NOMO-1 (cell line): ENCODE data around the gene PIGX.
"Not testable (repeated sequence)": the region's sequence is repeated elsewhere in the genome, so short reads cannot be mapped to it uniquely, and the experiment has no call there.

Experiments
- DNase-seq, 2 experiments: peaks; one replicate each; lab custom pipeline; 2025; ENCODE audit not compliant: unreplicated experiment in 2 of 2; lab: John Stamatoyannopoulos, UW

Gene PIGX

DNA sequence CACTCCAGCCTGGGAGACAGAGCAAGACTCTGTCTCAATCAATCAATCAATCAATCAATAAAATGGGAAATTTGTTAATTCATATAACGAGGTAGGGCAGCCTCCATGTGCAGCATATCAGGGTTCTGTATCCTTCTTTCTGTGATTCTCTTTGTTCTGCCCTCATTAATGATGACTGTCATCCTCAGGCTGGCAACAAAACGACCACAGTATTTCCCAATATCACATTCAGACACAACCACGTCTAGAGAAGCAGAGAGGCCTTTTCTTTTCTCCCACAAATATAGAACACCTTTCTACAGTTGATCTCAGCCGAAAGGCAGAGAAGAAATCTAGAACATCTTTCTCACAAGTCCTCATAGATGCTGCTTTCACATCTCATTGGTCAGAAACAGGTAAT is 11.4 kb upstream of the PIGX start:
- peak; percentile 59 to 89 for DNase-seq

DNA sequence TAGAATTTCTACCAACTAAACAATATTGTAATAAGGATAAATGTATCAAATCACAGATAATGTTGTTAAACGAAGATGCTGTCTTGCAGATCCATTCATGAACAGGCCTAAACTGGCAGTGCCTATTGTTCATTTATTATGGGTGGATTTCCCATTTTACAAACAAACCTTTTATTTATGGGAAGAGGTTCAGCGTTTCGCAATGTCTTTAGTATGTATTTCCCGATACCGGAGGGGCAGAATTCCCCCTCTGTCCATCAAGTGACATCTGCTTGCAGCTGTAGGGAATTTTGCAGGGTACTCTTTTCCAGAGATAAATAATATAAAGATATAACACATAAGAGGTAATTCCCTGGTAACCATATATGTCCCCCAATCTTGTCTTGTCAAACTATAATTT is 5.8 kb upstream of the PIGX start:
- DNase-seq = no peak

DNA sequence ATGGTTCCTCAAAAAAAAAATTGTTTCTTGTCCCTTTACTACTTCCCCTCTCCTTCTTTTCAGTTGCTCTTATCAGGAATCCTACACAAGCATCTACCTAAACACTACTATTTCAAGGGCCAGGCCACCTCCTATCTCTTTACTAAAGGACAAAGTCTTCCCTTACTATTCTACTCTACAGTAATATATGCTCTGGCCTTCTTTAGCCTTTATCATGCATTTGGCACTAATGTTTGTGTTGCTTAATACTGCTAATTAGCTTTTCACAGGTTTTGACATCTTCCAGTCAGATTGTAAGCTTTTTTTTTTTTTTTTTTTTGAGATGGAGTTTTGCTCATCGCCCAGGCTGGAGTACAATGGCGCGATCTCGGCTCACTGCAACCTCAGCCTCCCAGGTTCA is 5.4 kb upstream of the PIGX start:
- peak; percentile 44 to 87 for DNase-seq

DNA sequence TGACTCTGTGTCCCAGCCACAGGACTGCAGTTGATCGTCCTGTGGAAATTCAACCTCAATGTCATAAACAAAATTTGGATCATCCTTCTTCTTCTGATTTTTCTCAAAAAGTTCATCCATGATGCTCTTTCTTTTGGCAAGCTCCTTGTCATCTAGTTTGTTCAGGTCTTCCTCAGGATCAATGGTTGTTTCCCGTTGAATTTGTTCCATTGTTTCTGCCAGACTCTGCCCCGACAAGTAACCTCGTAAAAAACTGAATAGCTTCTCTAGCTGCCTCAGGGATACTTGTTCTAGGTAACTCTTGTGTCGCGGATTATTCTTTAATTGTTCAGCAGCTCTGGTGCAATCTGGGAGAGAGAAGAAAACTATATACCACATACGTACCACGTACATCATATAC is 4.6 kb upstream of the PIGX start:
- no peak for DNase-seq

DNA sequence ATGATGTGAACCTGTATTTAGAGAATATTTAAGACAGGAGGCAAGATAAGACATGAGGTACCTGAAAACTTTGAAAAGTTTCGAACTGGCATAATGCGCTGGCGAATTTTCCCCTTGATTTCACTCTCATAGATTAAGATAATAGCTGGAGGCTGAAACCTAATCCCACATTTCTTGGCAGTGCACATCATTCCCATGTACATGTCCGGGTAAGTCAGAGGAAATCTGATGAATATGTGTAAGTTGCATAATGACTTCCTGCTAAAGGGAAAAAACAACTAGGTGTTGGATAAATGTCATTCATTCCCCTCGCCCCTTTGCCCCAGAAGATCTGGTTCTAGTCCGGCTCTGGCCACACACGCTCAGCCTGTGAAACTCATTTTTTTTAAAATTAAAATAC is 3.7 kb upstream of the PIGX start:
- DNase-seq = no peak

DNA sequence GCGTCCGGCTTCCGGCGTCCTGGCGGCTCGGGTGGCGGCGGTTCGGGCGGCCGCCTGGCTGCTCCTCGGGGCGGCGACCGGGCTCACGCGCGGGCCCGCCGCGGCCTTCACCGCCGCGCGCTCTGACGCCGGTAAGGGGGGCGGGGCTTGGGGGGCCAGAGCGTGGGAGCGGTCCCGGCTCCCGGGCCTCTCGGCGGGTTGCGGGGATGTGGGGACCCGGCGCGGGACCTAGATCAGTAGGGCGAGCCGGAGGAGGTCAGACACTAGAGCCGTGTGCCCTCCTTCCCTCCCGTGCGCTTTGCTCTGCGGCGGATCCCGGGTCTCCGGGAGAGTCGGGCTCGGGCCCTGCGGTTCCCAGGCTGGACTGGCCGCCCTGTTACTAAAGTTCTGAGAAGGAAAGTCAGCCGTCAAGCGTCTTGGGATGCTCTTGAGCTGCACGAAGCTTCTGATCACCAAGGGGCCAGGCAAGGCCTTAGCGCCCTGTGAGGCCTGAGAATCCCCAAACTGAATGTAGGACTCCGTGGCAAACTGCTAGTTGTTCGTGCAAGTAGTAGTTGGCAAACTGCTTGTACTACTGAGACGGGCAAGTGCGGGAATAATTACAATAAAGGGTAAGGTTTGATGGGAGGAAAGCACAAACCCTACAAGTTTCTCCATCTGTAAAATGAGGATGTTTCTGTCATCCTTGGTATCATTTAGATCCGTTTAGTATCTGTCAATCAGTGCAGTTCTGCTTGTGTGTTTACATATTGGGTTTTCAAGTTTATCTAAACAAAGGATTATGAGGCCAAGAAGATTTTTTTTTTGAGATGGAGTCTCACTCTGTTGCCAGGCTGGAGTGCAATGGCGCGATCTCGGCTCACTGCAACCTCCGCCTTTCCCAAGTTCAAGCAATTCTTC is 587 bp downstream of the PIGX start:
- peak; percentile 62 to 83 for DNase-seq

DNA sequence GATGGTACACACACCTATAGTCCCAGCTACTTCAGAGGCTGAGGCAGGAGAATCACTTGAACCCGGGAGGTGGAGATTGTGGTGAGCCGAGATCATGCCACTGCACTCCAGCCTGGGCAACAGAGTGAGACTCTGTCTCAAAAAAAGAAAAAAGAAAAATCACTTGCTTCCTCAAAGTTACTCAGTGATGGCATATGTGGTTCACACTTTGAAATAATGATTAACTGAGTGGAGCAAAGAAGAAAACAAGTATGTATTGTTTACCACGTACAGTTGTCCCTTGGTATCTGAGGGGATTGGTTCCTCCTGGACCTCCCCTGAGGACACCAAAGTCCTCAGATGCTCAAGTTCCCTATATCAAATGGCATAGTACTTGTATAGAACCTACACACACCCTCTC is 5.0 kb downstream of the PIGX start:
- DNase-seq = not testable (repeated sequence)

DNA sequence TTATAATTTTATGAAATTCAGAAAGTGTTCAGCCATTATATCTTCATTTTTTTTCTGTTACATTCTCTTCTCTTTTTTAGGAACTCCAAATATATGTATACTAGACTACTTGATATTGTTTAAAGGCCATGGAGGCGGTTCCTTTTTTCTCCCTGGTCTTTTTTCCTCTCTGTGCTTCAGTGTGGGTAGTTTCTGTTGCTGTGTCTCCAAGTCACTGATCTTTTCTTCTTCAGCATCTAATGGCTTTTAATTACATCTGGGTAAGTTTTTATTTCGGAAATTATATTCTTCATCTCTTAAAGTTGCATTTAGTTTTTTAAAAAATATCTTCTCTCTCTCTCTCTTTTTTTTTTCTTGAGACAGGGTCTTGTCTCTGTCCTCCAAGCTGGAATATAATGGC is 8.9 kb downstream of the PIGX start:
- no peak for DNase-seq

DNA sequence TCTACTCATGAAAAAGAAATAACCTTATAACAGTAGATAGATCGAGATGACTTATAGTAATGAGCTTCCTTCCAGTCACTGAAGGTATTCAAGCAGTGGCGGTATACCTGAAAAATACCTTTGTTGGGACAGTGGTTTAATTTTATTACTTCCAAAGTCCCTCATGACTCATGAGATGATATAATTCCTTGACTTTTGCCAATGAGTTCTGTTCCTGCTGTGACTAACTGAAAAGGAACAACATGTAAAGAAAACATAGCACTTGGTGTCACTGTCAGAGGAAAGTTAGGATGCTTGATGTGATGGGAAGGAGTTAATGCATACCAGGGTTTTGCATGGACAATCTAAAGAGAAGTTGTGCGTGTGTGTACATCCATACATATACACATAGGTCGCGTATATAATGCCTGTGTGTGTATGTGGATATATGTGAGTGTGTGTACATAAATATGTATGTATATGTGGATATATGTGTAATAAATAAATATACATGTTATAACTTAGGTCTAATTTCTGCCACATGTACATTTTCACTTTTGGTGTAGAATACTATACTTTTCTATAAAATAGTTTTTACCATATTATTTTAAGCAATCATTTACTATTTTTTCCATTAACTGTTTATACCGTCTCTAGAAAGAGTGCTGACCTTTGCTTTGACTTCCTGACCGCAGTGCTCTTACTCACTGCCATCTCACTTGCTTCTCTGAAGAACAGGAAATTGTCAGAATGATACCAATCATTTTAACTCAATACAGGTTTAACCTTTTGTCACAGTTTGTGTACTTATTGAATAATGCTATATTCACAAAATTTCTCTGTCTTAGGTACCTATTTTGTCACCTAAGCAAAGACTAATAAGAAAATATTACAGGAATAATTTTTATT is 14.9 kb downstream of the PIGX start:
- DNase-seq = no peak

DNA sequence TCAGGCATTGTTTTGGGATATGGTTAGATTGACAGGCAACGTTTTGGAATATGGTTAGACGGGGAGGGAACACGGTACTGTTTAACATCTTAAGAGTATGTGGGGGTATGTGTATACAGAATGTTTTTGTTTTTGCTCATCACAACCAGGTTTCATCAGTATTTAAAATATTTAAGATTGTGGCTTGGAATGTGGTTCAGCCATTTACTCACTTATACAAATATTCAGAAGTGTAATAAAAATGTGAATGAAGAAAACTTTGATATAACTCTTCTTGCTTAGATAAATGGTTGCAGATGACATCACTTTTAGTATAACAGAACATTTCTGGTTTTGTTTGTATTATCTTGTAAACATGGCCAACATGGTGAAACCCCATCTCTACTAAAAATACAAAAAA is 23.6 kb downstream of the PIGX start:
- DNase-seq = no peak

DNA sequence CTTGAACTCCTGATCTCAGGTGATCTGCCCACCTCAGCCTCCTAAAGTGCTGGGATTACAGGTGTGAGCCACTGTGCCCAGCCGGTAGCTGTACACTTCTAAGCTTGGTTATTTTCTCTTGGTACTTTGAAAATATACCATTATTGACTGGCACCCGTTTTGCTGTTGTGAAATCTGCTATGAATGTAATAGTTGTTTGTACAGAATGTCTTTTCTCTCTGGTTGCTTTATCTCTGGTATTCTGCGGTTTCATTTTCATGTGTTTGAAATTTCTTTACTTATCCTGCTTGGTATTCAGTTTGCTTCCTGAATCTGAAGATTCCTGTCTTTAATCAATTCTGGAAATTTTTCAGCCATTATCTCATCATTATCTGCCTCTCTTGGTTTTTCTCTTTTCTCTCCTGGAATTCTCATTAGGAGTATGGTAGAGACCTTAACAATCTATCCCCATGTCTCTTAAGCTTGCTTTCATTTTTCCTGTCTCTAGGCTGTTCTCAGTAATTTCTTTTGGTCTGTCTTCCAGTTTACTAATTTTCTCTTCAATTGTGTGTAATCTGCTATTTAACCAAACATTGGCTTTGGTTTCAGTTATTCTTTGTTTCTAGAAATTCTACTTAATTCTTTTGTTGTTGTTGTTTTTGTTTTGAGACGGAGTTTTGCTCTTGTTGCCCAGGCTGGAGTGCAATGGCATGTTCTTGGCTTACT is 24.6 kb downstream of the PIGX start:
- no peak for DNase-seq

DNA sequence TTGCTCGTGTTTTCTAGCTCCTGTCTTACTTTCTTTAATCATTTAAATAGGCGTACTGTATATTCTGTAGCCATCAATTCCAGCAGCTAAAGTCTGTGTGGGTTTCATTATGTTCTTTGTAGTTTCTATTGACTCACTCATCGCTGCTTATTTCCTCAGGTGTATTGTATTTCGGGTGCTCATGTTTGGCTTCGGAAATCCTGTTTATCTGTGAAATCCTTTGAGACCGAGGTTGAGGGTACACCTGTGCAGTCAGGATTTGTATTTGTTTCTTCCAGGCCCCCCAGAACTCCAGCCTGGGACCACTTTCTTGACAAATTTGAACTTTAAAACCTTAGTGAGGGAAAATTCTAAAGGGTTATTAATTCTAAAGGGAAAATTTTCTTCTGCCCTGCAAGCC is 25.5 kb downstream of the PIGX start:
- no peak for DNase-seq

DNA sequence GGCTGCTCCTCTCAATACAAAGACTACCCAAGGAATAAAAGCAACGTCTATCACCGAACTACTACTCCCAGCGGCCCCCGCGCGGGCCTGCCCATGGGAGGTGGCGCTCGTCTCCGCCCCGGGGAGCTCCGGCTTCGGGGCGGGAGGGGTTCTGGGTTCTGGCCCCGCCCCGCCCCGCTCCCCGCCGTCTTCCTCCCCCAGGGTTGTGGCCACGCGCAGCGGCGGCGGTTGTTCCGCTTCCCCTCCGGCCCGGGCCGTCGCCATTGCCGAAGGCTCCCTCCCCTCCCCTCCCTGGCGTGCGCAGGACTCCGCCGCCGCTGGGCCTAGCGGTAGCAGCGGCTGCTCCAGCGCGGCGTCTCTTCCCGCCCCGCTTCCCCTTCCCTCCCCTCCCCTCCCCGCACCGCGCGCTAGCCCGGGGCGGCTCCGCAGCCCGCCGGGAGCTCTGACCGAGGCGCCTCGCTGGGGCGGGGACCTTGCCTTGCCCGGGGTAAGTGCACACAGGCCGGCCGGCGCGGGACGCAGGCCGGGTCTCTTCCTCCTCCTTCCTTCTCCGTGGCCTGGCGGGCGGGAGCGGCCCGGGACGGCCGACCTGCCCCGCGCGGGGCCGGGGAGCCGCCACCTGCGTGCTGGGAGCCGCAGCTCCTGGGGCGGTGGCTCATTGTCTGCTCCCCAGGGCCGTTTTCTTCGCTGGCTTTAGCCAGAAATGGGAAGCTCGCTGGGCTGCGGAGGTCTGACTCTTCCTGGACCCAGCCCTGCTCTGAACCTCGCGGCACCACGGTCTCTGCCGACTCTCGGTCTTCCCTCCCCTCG is 27.7 kb downstream of the PIGX start, which contains the start of gene PAK2:
PAK2 (plus strand) TSS at position 187 of the 810 bp plus-strand sequence. CDS start 42,790 bp downstream, outside the sequence.
- peak; percentile 96 to 98 for DNase-seq

DNA sequence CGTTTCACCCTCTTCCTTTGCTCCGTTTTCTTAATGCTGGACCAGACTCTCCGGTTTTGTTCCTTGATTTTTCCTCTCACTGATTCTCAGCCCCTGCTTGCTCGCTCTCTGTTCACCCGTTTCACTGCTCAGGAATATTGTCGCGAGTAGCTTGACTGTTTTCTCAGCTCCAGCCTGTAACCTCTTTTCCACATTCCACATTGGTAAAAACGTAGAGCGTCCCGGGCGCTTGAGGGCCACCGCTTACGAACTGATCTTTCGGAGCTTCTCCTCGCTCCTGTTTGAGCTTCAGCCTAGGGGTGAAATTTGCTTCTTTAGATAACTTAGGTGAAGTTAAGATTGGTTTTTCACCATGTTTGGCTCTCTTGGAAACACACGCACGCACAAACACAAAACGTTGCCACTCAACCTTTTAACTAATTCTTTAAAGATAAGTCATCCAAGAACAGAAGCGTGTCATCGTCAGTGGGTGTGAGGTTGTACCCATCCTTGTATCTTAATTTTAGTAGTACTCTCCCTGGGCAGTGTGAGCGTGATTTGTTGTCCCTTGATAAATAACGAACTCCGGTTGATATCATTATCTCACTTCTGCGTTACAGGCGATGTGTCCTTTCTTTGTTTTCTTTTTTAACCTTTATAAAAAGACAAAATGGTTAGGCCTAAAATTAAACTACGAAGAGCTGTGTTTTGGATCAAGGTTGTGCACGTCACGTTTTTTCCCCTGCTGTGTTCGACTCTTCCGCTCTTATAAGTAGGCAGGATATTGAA is 28.5 kb downstream of the PIGX start:
- DNase-seq = peak in 1 of 2 experiments; percentile 45

DNA sequence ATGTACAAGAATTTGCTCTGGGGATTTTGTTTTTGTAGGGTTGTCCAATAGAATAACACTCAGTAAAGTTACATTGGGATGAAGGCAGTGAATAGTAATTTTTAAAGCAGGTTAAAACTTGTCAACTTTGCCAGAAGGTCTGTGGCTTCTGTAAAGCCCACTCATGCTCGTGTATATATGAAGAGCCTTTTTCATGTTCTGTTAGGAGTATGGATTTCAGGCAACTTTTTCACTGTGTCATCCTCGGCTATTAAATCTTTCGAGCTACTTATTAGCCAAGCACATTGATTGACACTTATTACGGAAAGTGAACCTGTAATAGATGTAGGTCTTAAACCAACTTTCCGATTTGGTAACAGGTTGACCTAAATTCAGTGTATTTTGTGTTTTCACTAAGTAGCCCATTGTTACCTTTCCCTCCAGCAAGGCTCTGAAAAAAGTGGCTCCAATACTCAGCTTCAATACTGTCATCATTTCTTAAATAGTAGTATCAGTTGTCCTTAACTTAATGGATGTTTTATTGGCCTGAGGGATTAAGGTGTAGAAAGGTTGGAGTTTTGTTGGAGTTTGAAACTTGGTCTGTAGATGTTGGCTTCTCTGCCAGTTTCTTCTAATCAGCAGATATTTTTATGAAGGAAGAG is 29.2 kb downstream of the PIGX start:
- DNase-seq = peak in 1 of 2 experiments; percentile 44

DNA sequence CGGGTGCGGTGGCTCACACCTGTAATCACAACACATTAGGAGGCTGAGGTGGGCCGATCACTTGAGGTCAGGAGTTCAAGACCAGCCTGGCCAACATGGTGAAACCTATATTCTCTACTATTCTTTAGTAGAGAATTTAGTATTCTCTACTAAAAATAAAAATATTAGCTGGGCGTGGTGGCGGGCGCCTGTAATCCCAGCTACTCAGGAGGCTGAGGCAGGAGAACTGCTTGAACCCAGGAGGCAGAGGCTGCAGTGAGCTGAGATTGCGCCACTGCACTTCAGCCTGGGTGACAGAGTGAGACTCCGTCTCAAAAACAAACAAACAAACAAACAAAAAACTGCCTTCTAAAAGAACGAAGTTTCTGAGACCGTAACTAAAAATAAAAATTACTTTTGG is 31.4 kb downstream of the PIGX start:
- DNase-seq = not testable (repeated sequence)

DNA sequence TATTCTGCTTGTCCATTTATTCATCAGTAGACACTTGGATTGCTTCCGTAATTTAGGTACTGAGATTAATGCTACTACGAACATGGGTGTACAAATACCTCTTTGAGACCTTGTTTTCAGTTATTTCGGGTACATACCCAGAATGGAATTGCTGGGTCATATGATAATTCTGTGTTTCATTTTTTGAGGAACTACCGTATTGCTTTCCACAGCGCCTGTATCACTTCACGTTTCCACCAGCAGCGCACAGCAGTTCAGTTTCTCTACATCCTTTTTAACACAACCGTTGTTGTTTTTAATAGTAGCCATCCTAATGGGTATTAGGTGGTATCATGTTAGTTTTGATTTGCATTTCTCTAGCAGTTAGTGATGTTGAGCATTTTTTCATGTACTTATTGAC is 36.9 kb downstream of the PIGX start:
- DNase-seq = peak; percentile 23 to 75

DNA sequence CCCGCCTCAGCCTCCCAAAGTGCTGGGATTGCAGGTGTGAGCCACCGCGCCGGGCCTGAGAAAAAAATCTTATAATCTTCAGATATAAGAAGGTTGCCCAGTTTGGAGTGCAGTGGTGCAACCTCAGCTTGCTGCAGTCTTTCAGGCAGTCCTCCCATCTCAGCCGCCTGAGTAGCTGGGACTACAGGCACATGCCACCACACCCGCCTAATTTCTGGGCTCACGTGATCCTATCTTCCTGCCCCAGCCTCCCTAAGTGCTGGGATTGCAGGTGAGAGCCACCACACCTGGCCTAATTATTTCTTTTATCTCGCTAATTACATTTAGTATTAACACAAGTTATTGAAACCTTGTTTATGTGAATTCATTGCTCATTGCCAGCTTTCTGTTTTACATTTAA is 41.0 kb downstream of the PIGX start:
- DNase-seq = no peak
